ENCODE measurements around the gene SLC30A2. TPM values are rescaled to one million over a fixed set of nuclear protein-coding genes. Genes with fewer than 3 reads are reported as not detected.

Gene SLC30A2
- total and polyA plus RNA-seq, 2 of the 13 experiments (the other 11 are each of a cell fraction or from before 2014, with no cell fraction given): not detected

DNA sequence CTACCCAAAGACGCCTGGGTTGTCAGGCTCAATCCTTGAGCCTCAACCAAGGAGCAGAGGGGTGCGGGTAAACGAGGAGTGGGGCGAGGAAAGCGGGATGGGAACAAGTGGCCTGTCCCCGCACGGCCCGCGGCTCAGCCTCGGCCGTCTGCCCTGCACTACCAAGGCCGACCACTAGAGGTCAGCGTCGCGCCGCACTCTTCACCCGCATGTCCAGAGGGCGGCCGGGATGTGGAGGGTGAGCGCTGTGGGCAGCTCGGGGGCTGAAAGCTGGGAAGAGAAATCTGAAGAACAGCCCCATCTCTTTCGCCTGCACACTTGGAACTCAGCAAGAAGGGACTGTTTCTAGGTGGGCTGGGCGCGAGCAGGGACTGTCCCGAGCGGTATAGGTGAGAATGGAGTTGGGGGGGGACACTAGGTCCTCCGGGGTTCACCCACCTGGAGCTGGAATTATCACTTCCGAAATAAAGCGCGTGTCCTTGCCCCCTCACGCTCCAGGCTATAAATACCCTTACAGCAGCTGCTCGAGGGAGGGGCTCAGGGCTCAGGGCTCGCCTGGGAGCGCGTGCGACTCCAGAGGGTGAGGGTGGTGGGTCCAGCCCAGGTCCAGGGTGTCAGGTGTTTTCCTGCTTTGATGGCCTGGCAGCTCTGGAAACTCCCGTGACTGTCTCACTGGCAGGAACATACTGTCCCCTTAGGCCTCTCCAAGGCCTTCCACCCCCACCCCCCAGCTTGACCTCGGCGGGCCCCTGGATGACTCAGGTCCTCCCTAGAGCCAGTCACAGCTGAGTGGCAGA lies 9.8 kb downstream of the SLC30A2 start (continued):
- TF ChIP-seq ZNF512B (CRISPR knock-in tag; IDR thresholded peaks at IDR 0.05; ENCODE audit: borderline replicate concordance) (0 out of 2 replicates have a peak, but pooled peaks have one; percentile 17), ZNF569 (CRISPR knock-in tag; IDR thresholded peaks at IDR 0.05; ENCODE audit: borderline replicate concordance) (no peak), ZNF567 (CRISPR knock-in tag; IDR thresholded peaks at IDR 0.05; ENCODE audit: borderline replicate concordance) (no peak), ZNF205 (CRISPR knock-in tag; IDR thresholded peaks at IDR 0.05) (no peak), EHMT2 (IDR thresholded peaks at IDR 0.05; ENCODE audit: borderline replicate concordance, low read depth, low read length) (no peak), PPARG (CRISPR knock-in tag; conservative IDR thresholded peaks at IDR 0.05) (no peak), RARA (CRISPR knock-in tag; IDR thresholded peaks at IDR 0.05) (0 out of 2 replicates have a peak, but pooled peaks have one; percentile 14), ZNF468 (CRISPR knock-in tag; IDR thresholded peaks at IDR 0.05) (no peak), GLMP (CRISPR knock-in tag; IDR thresholded peaks at IDR 0.05; ENCODE audit: borderline replicate concordance) (no peak), LCORL (IDR thresholded peaks at IDR 0.05) (no peak), LCORL (CRISPR knock-in tag; IDR thresholded peaks at IDR 0.05) (no peak), ZFP90 (CRISPR knock-in tag; IDR thresholded peaks at IDR 0.05; ENCODE audit: borderline replicate concordance) (no peak), ARNTL (CRISPR knock-in tag; IDR thresholded peaks at IDR 0.05) (no peak), ZNF777 (CRISPR knock-in tag; IDR thresholded peaks at IDR 0.05) (peak; percentile 42; the same call in 1 of the 2 replicates), ZFY (CRISPR knock-in tag; IDR thresholded peaks at IDR 0.05) (peak; percentile 37), TOE1 (CRISPR knock-in tag; IDR thresholded peaks at IDR 0.05) (no peak), ZNF790 (CRISPR knock-in tag; IDR thresholded peaks at IDR 0.05; ENCODE audit: borderline replicate concordance) (0 out of 2 replicates have a peak, but pooled peaks have one; percentile 21), NPAS2 (CRISPR knock-in tag; IDR thresholded peaks at IDR 0.05; ENCODE audit: borderline replicate concordance) (no peak), SMAD3 (CRISPR knock-in tag; IDR thresholded peaks at IDR 0.05) (no peak)
- TF ChIP-seq, protein P1, sequence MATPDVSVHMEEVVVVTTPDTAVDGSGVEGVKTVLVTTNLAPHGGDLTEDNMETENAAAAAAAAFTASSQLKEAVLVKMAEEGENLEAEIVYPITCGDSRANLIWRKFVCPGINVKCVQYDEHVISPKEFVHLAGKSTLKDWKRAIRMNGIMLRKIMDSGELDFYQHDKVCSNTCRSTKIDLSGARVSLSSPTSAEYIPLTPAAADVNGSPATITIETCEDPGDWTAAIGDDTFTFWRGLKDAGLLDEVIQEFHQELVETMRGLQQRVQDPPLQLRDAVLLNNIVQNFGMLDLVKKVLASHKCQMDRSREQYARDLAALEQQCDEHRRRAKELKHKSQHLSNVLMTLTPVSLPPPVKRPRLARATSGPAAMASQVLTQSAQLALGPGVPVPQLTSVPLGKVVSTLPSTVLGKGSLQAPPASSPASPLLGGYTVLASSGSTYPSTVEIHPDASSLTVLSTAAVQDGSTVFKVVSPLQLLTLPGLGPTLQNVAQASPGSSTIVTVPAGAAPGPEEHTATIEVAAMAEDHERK (CRISPR knock-in tag; IDR thresholded peaks at IDR 0.05; ENCODE audit: low read depth): no peak
- TF ChIP-seq, protein P2, sequence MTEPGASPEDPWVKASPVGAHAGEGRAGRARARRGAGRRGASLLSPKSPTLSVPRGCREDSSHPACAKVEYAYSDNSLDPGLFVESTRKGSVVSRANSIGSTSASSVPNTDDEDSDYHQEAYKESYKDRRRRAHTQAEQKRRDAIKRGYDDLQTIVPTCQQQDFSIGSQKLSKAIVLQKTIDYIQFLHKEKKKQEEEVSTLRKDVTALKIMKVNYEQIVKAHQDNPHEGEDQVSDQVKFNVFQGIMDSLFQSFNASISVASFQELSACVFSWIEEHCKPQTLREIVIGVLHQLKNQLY (CRISPR knock-in tag; IDR thresholded peaks at IDR 0.05): no peak
- TF ChIP-seq, protein P3, sequence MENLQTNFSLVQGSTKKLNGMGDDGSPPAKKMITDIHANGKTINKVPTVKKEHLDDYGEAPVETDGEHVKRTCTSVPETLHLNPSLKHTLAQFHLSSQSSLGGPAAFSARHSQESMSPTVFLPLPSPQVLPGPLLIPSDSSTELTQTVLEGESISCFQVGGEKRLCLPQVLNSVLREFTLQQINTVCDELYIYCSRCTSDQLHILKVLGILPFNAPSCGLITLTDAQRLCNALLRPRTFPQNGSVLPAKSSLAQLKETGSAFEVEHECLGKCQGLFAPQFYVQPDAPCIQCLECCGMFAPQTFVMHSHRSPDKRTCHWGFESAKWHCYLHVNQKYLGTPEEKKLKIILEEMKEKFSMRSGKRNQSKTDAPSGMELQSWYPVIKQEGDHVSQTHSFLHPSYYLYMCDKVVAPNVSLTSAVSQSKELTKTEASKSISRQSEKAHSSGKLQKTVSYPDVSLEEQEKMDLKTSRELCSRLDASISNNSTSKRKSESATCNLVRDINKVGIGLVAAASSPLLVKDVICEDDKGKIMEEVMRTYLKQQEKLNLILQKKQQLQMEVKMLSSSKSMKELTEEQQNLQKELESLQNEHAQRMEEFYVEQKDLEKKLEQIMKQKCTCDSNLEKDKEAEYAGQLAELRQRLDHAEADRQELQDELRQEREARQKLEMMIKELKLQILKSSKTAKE (CRISPR knock-in tag; IDR thresholded peaks at IDR 0.05; ENCODE audit: borderline replicate concordance): no peak
